ENCODE data around the gene CHEK2.
"Not testable (repeated sequence)": the region's sequence is repeated elsewhere in the genome, so short reads cannot be mapped to it uniquely, and the experiment has no call there.

Gene CHEK2

DNA sequence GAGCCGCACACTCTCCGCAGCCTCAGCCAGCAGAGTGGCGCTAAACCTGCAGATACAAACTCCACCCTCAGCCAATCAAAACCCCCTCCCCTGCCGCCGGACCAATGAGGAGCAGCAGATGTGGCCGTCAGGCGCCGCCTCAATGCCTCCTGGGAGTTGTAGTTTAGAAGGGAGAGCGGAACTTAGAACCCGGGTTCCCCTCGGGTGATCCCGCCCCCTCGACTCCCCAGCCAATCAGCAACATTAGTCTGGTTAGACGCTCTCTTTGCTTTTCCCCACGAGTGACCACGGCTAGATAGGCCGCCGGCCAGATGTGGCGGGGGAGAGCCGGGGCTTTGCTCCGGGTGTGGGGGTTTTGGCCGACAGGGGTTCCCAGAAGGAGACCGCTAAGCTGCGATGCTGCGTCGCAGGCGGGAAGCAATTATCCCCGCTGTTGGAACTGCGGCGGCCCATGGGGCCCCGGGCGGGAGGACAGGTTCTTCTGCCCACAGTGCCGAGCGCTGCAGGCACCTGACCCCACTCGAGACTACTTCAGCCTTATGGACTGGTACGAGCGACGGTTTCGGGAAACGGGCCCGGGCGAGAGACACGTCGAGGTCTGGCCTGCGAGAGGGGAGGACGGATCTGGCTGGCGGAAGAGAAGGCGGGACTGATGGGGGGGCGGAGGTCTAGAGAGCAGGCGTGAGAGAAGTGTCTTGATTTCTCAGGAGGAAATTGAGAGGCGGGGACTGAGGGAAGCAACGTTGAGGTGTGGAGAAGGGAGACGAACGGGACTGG lies at the start of gene CHEK2, which contains the start of gene HSCB:
TSS of gene CHEK2 (minus strand) at position 36 of the 777 bp plus-strand sequence. CDS start 7,099 bp downstream, outside the sequence.
TSS of gene HSCB (plus strand) at position 255 of the 777 bp plus-strand sequence. CDS start at position 312, 57 bp downstream.
- peak; percentile 99 for DNase-seq (ENCODE audit: low read depth, low spot score)

DNA sequence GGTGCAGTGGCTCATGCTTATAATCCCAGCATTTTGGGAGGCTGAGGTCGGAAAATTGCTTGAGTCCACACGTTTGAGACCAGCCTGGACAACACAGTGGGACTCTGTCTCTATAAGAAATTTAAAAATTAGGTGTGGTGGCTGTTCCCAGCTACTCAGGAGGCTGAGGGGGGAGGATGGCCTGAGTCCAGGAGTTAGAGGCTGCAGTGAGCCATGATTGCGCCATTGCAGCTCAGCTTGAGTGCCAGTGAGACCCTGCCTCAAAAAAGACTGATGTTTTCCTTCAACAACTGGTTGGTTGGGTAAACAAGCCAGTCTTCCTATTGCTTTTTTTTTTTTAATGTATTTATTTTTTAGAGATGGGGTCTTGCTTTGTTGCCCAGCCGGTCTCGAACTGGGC lies 49.5 kb upstream of the CHEK2 start:
- no peak for DNase-seq (ENCODE audit: low read depth, low spot score)

DNA sequence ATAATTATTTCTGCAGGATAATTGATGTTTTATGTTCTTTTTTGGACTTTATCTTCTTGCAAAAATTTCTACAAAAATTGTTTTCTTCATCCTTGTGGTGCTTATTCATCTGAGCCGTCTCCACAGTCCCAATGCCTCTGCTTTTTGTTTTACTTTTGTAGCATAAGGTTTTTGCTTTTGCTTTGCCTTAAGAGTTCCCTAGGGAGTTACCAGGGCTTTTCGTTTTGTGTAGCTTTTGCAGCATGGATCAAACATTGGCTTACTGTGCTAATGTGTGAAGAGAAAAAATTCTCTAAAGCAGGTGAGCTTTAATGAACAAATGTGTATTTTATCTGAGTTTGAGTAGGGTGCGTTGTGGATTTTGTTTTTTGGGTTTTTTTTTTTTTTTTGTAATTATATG lies 47.0 kb upstream of the CHEK2 start:
- DNase-seq (ENCODE audit: low read depth, low spot score) = no peak

DNA sequence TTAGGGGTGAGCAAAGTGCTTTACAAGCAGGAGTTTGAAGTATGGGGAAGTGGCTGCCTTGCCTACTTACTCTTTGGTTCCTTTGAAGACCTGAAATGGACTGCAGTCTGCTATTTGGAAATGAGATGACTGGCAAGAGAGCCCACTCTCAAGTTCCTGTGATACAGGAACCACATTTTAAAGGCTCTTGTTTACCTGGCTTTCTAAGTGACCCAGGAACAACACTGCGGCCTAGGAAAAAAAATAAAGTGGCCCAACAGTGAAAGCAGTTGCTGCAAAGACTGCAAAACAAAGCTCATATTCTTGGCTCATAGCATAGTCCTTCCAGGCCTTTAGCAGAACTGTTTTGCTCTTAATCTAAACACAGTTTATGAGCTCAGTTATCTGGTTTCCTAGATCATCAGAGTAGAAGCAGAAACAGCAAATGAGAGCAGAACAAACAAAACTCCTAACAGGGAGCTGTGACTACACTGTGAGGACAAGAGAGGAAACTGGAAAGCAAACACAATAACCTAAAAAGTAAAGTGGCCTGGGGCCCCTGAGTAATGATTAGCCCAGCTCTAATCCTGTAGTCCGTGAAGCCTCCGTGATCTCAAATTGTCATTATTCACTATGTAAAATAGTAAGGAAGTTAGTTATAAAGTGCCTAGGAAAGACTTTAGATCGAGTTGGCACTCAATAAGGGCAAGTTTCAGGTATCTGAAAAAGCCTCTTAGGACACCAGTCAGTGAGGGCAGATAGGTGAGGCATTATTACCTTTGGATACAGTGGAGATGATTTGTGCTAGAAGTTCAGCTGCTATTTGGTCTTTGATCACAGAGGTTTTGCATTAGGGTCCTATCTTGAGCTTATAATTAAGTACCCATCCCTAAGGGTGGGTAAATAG lies 42.4 kb upstream of the CHEK2 start:
- DNase-seq (ENCODE audit: low read depth, low spot score) = no peak

DNA sequence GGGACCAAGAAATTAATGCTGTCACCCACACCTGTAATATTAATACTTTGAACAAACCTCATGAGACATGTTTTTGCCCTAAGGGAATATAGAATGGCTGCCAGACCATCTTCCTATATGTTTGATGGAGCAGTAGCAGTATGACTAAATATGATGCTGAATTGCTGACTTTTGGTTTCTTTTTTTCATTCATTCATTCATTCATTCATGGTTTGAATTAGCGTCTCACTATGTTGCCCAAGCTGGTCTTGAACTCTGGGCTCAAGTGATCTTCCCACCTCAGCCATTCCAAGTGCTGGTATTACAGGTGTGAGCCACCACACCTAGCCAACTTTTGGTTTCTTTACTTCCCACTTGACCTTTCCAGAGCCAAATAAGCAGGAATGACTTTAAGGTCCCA lies 38.7 kb upstream of the CHEK2 start:
- no peak for DNase-seq (ENCODE audit: low read depth, low spot score)

DNA sequence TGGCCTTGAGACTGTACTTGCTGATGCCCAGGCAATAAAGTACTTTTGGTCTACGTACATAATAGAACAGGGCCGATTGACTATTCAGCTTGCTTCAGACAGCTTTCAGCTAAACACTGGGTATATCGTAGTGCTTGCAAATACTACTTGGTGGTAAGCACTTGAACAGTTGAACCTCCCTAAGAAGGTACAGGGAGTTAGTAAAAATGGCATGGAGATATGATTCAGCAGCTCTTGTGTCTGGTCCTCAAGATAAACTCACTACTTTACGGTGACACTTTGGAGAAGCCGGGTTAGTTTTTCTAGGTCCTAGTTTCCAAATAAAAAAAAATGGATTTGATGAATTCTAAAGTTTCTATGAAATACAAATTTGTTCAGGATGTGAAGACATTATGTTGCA lies 38.2 kb upstream of the CHEK2 start:
- DNase-seq (ENCODE audit: low read depth, low spot score) = no peak

DNA sequence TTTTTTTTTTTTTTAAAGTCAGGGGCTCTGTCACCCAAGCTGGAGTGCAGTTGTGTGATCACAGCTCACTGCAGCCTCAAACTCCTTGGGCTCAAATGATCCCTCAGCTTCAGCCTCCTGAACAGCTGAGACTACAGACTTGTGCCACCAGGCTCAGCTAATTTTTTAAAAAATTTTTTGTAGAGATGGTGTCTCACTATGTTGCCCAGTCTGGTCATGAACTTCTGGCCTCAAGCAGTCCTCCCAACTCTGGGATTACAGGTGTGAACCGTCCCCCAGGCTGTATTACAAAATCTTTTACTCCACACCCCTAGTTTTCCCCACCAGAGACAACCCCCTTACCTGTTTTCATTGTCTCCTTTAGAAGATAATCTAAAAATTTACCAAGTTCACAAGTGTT lies 32.8 kb upstream of the CHEK2 start:
- DNase-seq (ENCODE audit: low read depth, low spot score) = no peak

DNA sequence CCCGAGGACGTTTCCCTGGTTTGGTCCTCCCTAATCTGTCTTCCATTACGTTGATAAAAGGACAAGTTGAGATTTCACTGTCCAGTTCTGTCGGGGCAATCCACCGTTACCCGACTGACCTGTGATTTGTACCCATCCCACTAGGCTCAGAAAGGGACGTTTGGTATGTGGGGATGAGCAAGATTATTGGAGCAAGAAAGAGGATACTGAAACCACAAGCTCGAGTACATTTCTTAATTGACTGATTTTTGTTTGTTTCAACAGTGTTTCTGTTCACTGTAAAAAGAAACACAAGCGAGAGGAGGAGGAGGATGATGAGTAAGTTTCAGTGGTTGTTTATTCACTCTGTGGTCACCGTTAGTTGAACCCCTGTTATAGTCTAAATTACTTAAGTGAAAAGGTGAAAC lies 31.8 kb upstream of the CHEK2 start:
- DNase-seq (ENCODE audit: low read depth, low spot score) = no peak

DNA sequence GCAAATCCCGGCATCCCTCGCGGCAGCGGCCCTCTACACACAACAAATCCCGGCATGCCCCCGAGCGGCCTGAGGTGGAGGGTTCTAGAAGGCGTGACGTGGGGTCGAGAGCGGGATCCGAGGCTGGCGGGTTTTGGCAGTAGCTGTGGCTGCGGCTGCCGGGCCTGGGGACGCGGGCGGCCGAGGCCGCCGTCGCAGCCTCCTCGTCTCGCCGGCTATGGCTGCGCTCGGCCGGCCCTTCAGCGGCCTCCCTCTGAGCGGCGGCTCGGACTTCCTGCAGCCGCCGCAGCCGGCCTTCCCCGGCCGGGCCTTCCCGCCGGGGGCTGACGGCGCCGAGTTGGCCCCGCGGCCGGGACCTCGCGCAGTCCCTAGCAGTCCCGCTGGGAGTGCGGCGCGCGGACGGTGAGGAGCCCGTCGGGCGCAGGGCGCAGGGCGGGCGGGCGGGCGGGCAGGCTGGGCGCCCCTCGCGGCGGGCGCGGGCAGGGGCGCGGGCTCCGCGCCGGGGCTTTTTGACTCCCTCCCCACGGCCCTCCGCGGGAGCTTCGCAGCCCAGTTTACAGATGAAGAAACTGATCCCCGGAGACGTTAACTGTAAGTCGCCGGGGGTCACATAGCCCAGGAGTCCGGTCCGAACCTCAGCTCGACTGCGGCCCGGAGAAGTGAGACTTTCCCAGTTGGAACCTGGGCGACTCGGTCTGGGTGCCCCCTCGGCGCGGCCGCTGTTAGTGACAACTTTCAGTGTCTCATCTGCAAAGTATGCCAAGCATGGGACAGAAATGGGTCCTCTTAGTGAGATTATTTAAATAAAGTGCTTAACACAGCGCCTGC lies 31.2 kb upstream of the CHEK2 start, which contains the start of gene CCDC117:
TSS of gene CCDC117 (plus strand) at position 63 of the 828 bp plus-strand sequence. CDS start at position 218, 155 bp downstream.
- DNase-seq (ENCODE audit: low read depth, low spot score) = peak; percentile 95

DNA sequence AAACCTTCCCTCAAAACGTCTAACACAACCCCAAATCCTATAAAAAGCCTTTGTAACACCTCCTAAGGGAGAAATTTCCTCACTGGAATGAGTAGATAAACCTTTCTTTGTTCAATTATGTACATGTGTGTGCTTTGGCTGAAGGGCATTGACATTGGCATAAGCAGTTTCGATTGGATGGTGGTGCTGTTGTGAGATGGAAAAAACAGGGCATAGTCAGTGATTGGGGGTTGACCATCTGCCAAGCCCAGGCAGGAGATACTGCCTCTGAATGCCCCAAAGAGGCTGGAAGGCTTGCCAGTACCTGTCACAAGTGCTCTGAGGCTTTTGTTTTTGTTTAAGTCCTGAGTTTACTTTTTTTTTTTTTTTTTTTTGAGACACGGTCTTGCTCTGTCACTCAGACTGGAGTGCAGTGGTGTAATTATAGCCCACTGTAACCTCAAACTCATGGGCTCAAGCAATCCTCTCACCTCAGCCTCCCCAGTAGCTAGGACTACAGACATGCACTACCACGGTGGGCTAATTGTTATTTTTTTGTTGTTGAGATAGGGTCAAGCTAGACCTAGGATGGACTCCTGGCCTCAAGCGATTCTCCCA lies 29.7 kb upstream of the CHEK2 start:
- no peak for DNase-seq (ENCODE audit: low read depth, low spot score)

DNA sequence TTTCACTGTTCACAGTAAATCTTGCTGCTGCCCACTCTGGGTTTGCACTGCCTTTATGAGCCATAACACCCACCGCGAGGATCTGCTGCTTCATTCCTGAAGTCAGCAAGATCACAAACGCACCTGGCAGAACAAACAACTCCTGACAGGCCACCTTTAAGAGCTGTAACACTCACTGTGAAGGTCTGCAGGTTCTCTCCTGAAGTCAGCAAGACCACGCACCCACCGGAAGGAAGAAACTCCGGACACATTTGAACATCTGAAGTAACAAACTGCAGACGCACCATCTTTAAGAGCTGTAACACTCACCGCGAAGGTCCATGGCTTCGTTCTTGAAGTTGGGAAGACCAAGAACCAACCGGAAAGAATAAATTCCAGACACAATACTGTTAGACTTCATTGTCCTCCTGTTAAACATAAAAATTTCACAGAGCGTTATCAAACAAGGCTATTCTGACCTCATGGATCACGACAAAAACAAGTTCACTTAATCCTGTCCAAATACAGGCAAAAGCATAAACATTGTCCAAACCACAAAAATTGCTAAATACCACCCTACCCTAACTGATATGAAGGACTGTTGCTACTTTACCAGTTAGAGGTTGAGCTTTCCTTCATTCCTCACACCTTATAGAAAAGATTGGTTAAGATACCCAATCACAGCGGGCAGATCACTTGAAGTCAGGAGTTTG lies 27.9 kb upstream of the CHEK2 start:
- DNase-seq (ENCODE audit: low read depth, low spot score) = no peak

DNA sequence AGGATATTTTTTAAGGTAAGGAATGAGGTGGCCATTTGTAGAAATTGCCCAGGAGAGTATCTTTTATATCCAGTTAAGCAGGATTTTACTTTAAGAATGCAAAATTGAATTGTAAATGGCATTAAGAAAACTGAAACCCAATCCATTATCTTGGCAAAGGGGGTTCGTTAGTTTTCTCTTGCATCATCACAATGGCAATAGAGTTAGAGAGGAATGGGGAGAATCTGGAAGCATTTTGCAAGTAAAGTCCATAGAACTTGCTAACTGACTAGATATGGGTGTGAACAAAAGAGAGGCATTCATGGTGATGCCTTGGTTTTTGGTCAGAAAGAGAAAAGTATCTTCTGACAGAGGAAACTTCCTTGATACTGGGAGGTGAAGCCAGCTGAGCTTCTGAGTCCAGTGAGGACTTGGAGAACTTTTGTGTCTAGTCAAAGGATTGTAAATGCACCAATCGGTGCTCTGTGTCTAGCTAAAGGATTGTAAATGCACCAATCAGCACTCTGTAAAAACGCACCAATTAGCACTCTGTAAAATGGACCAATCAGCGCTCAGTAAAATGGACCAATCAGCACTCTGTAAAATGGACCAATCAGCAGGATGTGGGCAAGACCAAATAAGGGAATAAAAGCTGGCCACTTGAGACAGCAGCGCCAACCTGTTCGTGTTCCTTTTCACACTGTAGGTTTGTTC lies 27.2 kb upstream of the CHEK2 start:
- DNase-seq (ENCODE audit: low read depth, low spot score) = no peak

DNA sequence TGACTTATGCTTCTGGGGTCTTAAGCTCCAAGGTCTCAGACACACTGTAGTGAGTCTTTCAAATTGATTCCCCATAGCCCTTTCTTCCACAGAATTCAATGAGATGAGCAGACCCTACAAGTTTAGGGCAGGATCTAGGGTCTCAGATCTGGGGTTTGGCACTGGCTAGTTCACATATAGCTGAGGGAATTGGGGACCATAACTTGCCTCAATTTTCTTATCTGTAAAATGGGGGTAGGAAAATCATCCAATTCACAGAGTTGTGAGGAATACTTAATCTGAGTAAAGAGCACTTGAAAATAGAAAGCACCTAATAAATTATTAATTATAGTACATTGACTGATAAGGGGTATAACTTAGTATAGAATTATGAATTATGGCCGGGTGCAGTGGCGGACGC lies 25.0 kb upstream of the CHEK2 start:
- DNase-seq (ENCODE audit: low read depth, low spot score) = no peak

DNA sequence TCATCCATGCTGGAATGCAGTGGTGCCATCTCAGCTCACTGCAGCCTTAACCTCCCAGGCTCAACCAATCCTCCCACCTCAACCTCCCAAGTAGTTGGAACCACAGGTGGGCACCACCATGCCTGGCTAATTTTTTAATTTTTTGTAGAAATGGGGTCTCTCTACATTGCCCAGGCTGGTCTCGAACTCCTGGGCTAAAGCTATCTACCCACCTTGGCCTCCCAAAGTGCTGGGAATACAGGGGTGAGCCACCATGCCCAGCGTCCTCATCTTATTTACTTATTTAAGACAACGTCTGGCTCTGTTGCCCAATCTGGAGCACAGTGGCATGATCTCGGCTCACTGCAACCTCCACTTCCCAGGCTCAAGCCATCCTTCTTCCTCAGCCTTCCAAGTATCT lies 20.4 kb upstream of the CHEK2 start:
- DNase-seq (ENCODE audit: low read depth, low spot score) = not testable (repeated sequence)

DNA sequence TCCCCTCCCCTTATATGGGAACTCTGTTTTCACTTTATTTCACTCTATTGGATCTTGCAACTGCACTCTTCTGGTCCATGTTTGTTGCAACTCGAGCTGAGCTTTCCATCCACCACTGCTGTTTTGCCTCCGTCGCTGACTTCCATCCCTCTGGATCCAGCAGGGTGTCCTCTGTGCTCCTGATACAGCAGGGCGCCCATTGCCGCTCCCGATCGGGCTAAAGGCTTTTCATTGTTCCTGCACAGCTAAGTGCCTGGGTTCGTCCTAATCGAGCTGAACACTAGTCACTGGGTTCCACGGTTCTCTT lies 19.8 kb upstream of the CHEK2 start:
- DNase-seq (ENCODE audit: low read depth, low spot score) = no peak

DNA sequence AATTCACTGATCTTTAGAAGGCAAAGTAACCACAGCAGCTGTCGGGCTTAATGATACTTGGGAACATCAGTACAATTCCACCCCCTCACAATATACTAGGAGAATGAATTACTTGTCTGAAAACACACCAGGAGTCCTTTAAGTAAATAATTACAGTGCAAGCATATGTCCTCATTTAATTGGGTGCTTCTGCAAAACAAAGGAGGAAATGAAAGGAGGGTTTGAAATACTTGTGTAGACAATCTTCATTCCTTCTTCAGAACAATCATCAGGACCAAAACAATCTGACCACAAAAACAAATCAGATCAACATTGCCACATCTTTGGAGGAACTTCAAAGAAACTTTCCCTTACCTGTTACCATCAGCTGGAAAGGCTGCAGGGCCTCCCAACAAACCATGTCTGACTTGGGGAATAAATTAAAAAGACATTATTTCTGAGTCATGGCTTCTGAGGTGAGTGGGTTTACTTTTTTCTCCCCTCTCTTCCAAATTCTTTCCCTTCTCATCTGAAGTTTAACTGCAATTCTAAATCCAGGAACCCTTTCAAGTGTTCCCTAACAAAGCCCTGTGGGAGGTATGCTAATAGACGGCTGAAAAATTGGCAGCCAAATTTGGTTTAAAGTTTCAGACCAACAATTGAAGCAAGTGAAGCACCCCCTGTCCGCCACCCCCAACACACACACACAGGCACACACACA lies 18.4 kb upstream of the CHEK2 start:
- peak; percentile 87 for DNase-seq (ENCODE audit: low read depth, low spot score)

DNA sequence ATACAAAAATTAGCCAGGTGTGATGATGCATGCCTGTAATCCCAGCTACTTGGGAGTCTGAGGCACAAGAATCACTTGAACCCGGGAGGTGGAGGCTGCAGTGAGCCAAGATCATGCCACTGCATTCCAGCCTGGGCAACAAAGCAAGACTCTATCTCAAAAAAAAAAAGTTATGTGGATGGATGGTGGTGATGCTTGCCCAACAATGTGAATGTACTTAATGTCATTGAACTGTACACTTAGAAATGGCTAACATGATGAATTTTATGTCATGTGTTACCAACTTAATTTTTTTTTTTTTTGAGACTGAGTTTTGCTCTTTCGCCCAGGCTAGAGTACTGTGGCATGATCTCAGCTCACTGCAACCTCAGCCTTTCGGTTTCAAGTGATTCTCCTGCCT lies 12.9 kb upstream of the CHEK2 start:
- DNase-seq (ENCODE audit: low read depth, low spot score) = not testable (repeated sequence)

DNA sequence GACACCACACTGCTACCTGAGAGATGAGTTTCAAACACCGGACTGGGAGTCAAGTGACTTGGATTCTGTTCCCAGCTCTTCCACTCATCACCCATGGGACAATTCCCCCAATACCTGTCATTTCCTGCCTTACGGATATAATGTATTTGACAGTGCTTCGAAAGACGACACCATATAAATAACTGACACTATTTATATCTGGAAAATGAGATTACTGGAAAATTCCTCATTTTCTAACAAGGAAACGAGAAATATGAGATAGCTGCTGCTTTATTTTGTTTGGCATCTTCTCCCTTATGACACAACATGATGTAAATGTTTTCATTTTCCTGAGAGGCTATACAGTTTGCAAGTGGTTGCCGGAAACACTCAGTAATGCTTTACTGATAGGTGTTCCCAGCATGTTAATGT lies 8.9 kb upstream of the CHEK2 start:
- no peak for DNase-seq (ENCODE audit: low read depth, low spot score)

DNA sequence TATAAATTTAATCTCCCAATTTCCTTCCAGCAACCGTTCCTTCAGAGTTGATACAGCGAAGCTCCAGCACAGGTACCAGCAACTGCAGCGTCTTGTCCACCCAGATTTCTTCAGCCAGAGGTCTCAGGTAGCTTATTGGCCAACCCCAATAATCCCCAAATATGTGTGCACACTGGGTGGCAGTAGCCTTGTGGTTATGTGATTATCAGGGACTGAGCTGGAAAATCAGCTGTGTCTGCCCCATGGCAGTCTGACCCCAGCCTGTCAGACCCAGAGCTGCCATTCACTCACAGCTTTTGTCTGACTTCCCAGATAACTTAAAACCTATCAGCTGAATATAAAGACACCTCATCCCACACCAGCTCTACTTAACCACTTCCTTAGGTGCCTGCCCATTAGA lies 2.2 kb upstream of the CHEK2 start:
- DNase-seq (ENCODE audit: low read depth, low spot score) = no peak

DNA sequence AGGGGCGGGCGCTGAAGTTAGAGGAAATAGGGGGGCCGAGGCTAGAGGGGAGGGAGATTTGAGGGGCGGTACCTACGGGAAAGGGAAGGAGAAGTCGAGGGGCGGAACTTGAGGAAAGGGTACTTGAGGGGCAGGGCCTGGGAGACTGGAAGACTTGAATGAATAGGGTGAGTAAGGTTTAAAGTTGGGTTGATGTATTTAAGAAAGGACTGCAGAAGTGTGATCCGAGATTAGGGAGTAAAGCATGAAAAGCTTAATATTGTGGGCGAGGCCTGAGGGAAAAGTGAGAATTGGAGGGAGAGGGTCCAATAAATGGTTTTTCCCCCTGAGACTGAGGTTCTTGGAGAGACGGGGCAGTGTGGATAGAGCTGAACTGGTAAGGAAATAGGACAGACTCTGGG lies 942 bp upstream of the CHEK2 start:
- DNase-seq (ENCODE audit: low read depth, low spot score) = no peak

Measured in iPS DF 19.7 (cell line).